ENCODE results near the gene CAPN1.

The CAPN1 gene

GRCh38 chr11:65136515-65137096 lies 45.1 kb upstream of the CAPN1 start:
- Histone ChIP-seq H3K4me3 (replicated peaks; ENCODE audit: insufficient read depth, low read length) (no peak overlapping the region), H3K27me3 (ENCODE audit: insufficient read depth, poor library complexity, severe bottlenecking) (no peaks in the 10 kb centered on the region), H3K27ac (replicated peaks) (no peak overlapping the region)
- TF ChIP-seq SPI1 (IDR thresholded peaks at IDR 0.05; ENCODE audit: borderline replicate concordance, low read depth) (no peak), REST (IDR thresholded peaks at IDR 0.05; ENCODE audit: insufficient replicate concordance, low read depth) (no peak), GABPA (IDR thresholded peaks at IDR 0.05; ENCODE audit: low read depth) (no peak), POLR2AphosphoS5 (IDR thresholded peaks at IDR 0.05; ENCODE audit: low read depth) (no peak)
- TF ChIP-seq, protein P1, sequence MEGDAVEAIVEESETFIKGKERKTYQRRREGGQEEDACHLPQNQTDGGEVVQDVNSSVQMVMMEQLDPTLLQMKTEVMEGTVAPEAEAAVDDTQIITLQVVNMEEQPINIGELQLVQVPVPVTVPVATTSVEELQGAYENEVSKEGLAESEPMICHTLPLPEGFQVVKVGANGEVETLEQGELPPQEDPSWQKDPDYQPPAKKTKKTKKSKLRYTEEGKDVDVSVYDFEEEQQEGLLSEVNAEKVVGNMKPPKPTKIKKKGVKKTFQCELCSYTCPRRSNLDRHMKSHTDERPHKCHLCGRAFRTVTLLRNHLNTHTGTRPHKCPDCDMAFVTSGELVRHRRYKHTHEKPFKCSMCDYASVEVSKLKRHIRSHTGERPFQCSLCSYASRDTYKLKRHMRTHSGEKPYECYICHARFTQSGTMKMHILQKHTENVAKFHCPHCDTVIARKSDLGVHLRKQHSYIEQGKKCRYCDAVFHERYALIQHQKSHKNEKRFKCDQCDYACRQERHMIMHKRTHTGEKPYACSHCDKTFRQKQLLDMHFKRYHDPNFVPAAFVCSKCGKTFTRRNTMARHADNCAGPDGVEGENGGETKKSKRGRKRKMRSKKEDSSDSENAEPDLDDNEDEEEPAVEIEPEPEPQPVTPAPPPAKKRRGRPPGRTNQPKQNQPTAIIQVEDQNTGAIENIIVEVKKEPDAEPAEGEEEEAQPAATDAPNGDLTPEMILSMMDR (IDR thresholded peaks at IDR 0.05; ENCODE audit: insufficient read depth, low read length): no peak
- no peak for DNase-seq (ENCODE audit: low read depth in 1 of 2, low spot score in 1 of 2)

DNA sequence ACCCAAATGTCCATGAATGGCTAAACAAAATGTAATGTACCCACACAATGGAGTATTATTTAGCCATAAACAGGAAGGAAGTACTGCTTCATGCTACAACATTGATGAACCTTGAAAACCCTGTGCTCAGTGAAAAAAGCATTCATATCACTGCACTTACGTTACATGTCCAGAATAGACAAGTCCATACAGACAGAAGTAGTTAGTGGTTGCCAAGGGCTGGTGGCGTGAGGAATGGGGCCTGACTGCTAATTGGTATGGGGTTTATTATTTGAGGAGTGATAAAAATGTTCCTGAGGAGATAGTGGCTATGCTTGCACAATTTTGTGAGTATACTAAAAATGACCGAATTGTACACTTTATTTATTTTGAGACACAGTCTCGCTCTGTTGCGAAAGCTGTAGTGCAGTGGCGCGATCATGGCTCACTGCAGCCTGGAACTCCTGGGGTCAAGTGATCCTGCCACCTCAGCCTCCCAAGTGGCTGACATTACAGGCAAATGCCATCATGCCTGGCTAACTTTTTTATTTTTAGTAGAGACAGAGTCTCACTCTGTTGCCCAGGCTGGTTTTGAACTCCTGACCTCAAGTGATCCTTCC lies 39.7 kb upstream of the CAPN1 start:
- DNase-seq (ENCODE audit: low read depth in 1 of 2, low spot score in 1 of 2): no peak
- Histone ChIP-seq H3K4me3 (replicated peaks; ENCODE audit: insufficient read depth, low read length) (no peak overlapping the region), H3K27me3 (ENCODE audit: insufficient read depth, poor library complexity, severe bottlenecking) (no peaks in the 10 kb centered on the region), H3K27ac (replicated peaks) (no peak overlapping the region)
- TF ChIP-seq, protein P1 (IDR thresholded peaks at IDR 0.05; ENCODE audit: insufficient read depth, low read length): no peak
- TF ChIP-seq POLR2AphosphoS5 (IDR thresholded peaks at IDR 0.05; ENCODE audit: low read depth) (no peak), REST (IDR thresholded peaks at IDR 0.05; ENCODE audit: insufficient replicate concordance, low read depth) (no peak), GABPA (IDR thresholded peaks at IDR 0.05; ENCODE audit: low read depth) (no peak), SPI1 (IDR thresholded peaks at IDR 0.05; ENCODE audit: borderline replicate concordance, low read depth) (no peak)

- Histone ChIP-seq H3K4me3 (replicated peaks; ENCODE audit: insufficient read depth, low read length) (no peak overlapping the region), H3K27me3 (ENCODE audit: insufficient read depth, poor library complexity, severe bottlenecking) (no peaks in the 10 kb centered on the region), H3K27ac (replicated peaks) (no peak overlapping the region)
- TF ChIP-seq, protein P1 (IDR thresholded peaks at IDR 0.05; ENCODE audit: insufficient read depth, low read length): no peak
- TF ChIP-seq GABPA (IDR thresholded peaks at IDR 0.05; ENCODE audit: low read depth) (no peak), SPI1 (IDR thresholded peaks at IDR 0.05; ENCODE audit: borderline replicate concordance, low read depth) (no peak), REST (IDR thresholded peaks at IDR 0.05; ENCODE audit: insufficient replicate concordance, low read depth) (no peak), POLR2AphosphoS5 (IDR thresholded peaks at IDR 0.05; ENCODE audit: low read depth) (no peak)
- no peak for DNase-seq (ENCODE audit: low read depth in 1 of 2, low spot score in 1 of 2)
Observed at GRCh38 chr11:65147352-65148075, 34.2 kb upstream of the CAPN1 start.
